Liver (tissue), 3 donors: ENCODE results near the gene RNF152.

ENCODE experiments used
- TAF1 ChIP-seq: conservative IDR thresholded peaks from 2 replicates; pipeline ENCODE4 v1.6.1; 2016; ENCODE audit warnings: antibody characterized with exemption, mild to moderate bottlenecking
- TF ChIP-seq, protein P1 (sequence below): fragments of 150-350 bp; IDR thresholded peaks from 2 replicates; pipeline ENCODE4 v1.5.1; 2017; ENCODE audit warnings: improper control_type of control experiment, low read depth, low read length; ENCODE audit not compliant: missing input control
- donor health status: healthy.
- donor health status: healthy.

GRCh38 chr18:61822879-61823278 is 69.9 kb downstream of the RNF152 start:
- TF ChIP-seq, protein P1, sequence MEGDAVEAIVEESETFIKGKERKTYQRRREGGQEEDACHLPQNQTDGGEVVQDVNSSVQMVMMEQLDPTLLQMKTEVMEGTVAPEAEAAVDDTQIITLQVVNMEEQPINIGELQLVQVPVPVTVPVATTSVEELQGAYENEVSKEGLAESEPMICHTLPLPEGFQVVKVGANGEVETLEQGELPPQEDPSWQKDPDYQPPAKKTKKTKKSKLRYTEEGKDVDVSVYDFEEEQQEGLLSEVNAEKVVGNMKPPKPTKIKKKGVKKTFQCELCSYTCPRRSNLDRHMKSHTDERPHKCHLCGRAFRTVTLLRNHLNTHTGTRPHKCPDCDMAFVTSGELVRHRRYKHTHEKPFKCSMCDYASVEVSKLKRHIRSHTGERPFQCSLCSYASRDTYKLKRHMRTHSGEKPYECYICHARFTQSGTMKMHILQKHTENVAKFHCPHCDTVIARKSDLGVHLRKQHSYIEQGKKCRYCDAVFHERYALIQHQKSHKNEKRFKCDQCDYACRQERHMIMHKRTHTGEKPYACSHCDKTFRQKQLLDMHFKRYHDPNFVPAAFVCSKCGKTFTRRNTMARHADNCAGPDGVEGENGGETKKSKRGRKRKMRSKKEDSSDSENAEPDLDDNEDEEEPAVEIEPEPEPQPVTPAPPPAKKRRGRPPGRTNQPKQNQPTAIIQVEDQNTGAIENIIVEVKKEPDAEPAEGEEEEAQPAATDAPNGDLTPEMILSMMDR: no peak
- TF ChIP-seq TAF1: no peak
